HEK293 (cell line): ENCODE data around the gene COMMD6.

Experiments
- CTCF ChIA-PET: fragments of 350-600 bp; formaldehyde crosslinking; extraction: SDS; loops from one replicate; lab custom pipeline; 2021; ENCODE audit warnings: antibody characterized with exemption; lab: Yijun Ruan, JAX
- POLR2A ChIA-PET: fragments of 300-600 bp; formaldehyde crosslinking; extraction: SDS; loops from one replicate; lab custom pipeline; 2020; ENCODE audit warnings: antibody characterized with exemption, inconsistent platforms; lab: Yijun Ruan, JAX
- H3K27ac ChIP-seq: fragments of 200-500 bp; sonication (Bioruptor generic); 2 replicates; pipeline ENCODE4 v1.5.1; 2014; ENCODE audit warnings: low read depth, low read length, control low read depth, inconsistent platforms; ENCODE audit errors: extremely low read depth
- H3K36me3 ChIP-seq, 2 experiments: fragments of 200-500 bp in 1 of 2; sonication (Bioruptor generic) in 1 of 2; 1 replicate in 1 of 2; 2 replicates in 1 of 2; pipeline ENCODE4 v1.5.1; 2014 to 2017; ENCODE audit warnings: inconsistent platforms in 2 of 2, low read length in 2 of 2; ENCODE audit not compliant: control insufficient read depth in 2 of 2, insufficient read depth in 1 of 2
- H3K4me1 ChIP-seq: fragments of 200-500 bp; sonication (Bioruptor generic); 2 replicates; pipeline ENCODE4 v1.5.1; 2014; ENCODE audit warnings: mild to moderate bottlenecking, low read length, inconsistent platforms; ENCODE audit not compliant: control insufficient read depth, insufficient read depth
- H3K4me3 ChIP-seq: 2 replicates; pipeline ENCODE4 v1.5.1; 2011; ENCODE audit warnings: low read depth, mild to moderate bottlenecking, control low read depth, low read length, moderate library complexity
- H3K9me3 ChIP-seq: fragments of 200-500 bp; sonication (Bioruptor generic); 2 replicates; pipeline ENCODE4 v1.5.1; 2014; ENCODE audit warnings: low read depth, low read length, inconsistent platforms; ENCODE audit not compliant: control insufficient read depth, insufficient read depth
- KLF7 ChIP-seq: fragments of 450-650 bp; formaldehyde crosslinking; IDR thresholded peaks from 2 replicates; pipeline ENCODE4 v1.5.1; 2016; ENCODE audit warnings: missing biosample characterization, missing genetic modification characterization, borderline replicate concordance
- KLF9 ChIP-seq: fragments of 450-650 bp; formaldehyde crosslinking; IDR thresholded peaks from 2 replicates; pipeline ENCODE4 v1.5.1; 2016; ENCODE audit warnings: missing biosample characterization, missing genetic modification characterization, low read depth
- MZF1 ChIP-seq: fragments of 450-650 bp; formaldehyde crosslinking; IDR thresholded peaks from 2 replicates; pipeline ENCODE4 v1.5.1; 2017; ENCODE audit warnings: missing biosample characterization, missing genetic modification characterization, borderline replicate concordance
- SP7 ChIP-seq: fragments of 450-650 bp; formaldehyde crosslinking; IDR thresholded peaks from 2 replicates; pipeline ENCODE4 v1.5.1; 2016; ENCODE audit warnings: missing biosample characterization, missing genetic modification characterization
- YY2 ChIP-seq: fragments of 450-650 bp; formaldehyde crosslinking; IDR thresholded peaks from 2 replicates; pipeline ENCODE4 v1.5.1; 2016; ENCODE audit warnings: missing biosample characterization, missing genetic modification characterization
- ZBTB1 ChIP-seq: fragments of 450-650 bp; formaldehyde crosslinking; IDR thresholded peaks from 2 replicates; pipeline ENCODE4 v1.5.1; 2016; ENCODE audit warnings: missing biosample characterization, missing genetic modification characterization
- ZEB2 ChIP-seq: fragments of 450-650 bp; formaldehyde crosslinking; IDR thresholded peaks from 2 replicates; pipeline ENCODE4 v1.5.1; 2016; ENCODE audit warnings: missing biosample characterization, missing genetic modification characterization
- ZFP3 ChIP-seq: fragments of 450-650 bp; formaldehyde crosslinking; IDR thresholded peaks from 2 replicates; pipeline ENCODE4 v1.5.1; 2016; ENCODE audit warnings: low read depth, missing biosample characterization, missing genetic modification characterization
- ZNF132 ChIP-seq: fragments of 450-650 bp; formaldehyde crosslinking; IDR thresholded peaks from 2 replicates; pipeline ENCODE4 v1.5.1; 2017; ENCODE audit warnings: missing biosample characterization, missing genetic modification characterization, borderline replicate concordance
- ZNF169 ChIP-seq: fragments of 450-650 bp; formaldehyde crosslinking; IDR thresholded peaks from 2 replicates; pipeline ENCODE4 v1.5.1; 2016; ENCODE audit warnings: missing biosample characterization, missing genetic modification characterization
- ZNF174 ChIP-seq: fragments of 450-650 bp; formaldehyde crosslinking; IDR thresholded peaks from 2 replicates; pipeline ENCODE4 v1.5.0; 2017; ENCODE audit warnings: missing biosample characterization, mild to moderate bottlenecking, missing genetic modification characterization
- ZNF184 ChIP-seq: fragments of 450-650 bp; IDR thresholded peaks from 2 replicates; pipeline ENCODE4 v1.5.1; 2018; ENCODE audit warnings: missing biosample characterization, mild to moderate bottlenecking, missing genetic modification characterization
- ZNF2 ChIP-seq: fragments of 450-650 bp; formaldehyde crosslinking; IDR thresholded peaks from 2 replicates; pipeline ENCODE4 v1.5.1; 2016; ENCODE audit warnings: missing biosample characterization, missing genetic modification characterization
- ZNF214 ChIP-seq: fragments of 450-650 bp; formaldehyde crosslinking; IDR thresholded peaks from 2 replicates; pipeline ENCODE4 v1.5.1; 2017; ENCODE audit warnings: missing biosample characterization, mild to moderate bottlenecking, missing genetic modification characterization, borderline replicate concordance
- ZNF292 ChIP-seq: fragments of 450-650 bp; formaldehyde crosslinking; IDR thresholded peaks from 2 replicates; pipeline ENCODE4 v1.5.1; 2016; ENCODE audit warnings: low read depth, missing biosample characterization, missing genetic modification characterization, borderline replicate concordance
- ZNF302 ChIP-seq: fragments of 450-650 bp; formaldehyde crosslinking; IDR thresholded peaks from 2 replicates; pipeline ENCODE4 v1.5.1; 2016; ENCODE audit warnings: missing biosample characterization, missing genetic modification characterization, low read depth
- ZNF549 ChIP-seq: fragments of 450-650 bp; IDR thresholded peaks from 2 replicates; pipeline ENCODE4 v1.5.1; 2018; ENCODE audit warnings: missing biosample characterization, missing genetic modification characterization, mild to moderate bottlenecking, inconsistent platforms, moderate library complexity
- ZNF654 ChIP-seq: fragments of 450-650 bp; formaldehyde crosslinking; IDR thresholded peaks from 2 replicates; pipeline ENCODE4 v1.5.1; 2016; ENCODE audit warnings: low read depth, missing biosample characterization, missing genetic modification characterization
- ZNF791 ChIP-seq: fragments of 450-650 bp; formaldehyde crosslinking; IDR thresholded peaks from 2 replicates; pipeline ENCODE4 v1.5.1; 2016; ENCODE audit warnings: missing biosample characterization, missing genetic modification characterization
- ZSCAN23 ChIP-seq: fragments of 450-650 bp; formaldehyde crosslinking; IDR thresholded peaks from 2 replicates; pipeline ENCODE4 v1.5.1; 2016; ENCODE audit warnings: missing biosample characterization, missing genetic modification characterization
- ZSCAN30 ChIP-seq: fragments of 450-650 bp; IDR thresholded peaks from 2 replicates; pipeline ENCODE4 v1.5.1; 2018; ENCODE audit warnings: missing biosample characterization, mild to moderate bottlenecking, missing genetic modification characterization, moderate library complexity
- TF ChIP-seq, protein P1 (sequence below): fragments of 450-650 bp; formaldehyde crosslinking; IDR thresholded peaks from 2 replicates; pipeline ENCODE4 v1.5.1; 2016; ENCODE audit warnings: missing biosample characterization, missing genetic modification characterization
- TF ChIP-seq, protein P2 (sequence below): fragments of 450-650 bp; formaldehyde crosslinking; IDR thresholded peaks from 2 replicates; pipeline ENCODE4 v1.5.1; 2016; ENCODE audit warnings: missing biosample characterization, missing genetic modification characterization
- TF ChIP-seq, protein P3 (sequence below): fragments of 450-650 bp; formaldehyde crosslinking; IDR thresholded peaks from 2 replicates; pipeline ENCODE4 v1.5.1; 2016; ENCODE audit warnings: missing biosample characterization, missing genetic modification characterization
- TF ChIP-seq, protein P4 (sequence below): fragments of 450-650 bp; formaldehyde crosslinking; IDR thresholded peaks from 2 replicates; pipeline ENCODE4 v1.5.1; 2017; ENCODE audit warnings: missing biosample characterization, missing genetic modification characterization

The COMMD6 gene

DNA sequence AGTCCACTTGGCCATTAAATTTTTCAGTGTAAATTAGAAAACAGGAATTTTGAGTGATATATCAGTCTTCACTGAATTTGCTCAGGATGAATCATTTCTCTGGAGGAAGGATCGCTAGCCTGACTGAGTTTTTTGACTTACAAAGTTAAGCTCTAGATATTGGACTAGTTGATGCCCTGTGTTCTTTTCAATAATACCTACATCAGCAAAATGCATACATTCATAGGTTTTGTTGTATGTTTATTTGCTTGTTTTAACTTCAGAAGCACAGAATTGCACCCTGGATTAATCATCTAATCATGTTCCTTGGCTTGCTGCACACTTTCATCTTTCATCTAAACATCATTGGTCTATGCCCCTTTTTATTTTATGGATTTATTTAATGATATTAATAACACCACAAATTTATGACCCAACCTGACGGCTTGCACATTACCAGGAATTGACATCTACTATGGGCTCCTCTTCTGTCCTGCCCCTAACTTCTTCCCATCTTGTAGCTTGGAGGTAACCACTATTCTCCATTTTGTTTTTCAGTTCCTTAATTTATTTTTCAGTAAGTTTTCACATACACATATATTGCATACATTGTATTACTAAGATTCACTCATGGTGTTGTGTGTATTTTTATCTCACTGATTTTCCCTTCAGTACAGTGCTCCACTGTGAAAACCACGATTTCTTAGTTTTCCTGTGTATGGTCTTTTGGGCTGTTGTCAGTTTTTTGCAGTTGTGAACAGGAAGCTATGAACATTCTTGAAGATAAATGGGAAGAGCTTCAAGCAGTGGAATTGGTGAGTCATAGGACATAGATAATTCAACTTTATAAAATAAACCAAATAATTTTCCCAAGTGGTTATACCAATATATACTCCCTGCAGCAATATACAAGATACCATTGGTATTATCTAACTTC, 23.3 kb downstream of the COMMD6 start:
- no peak overlapping the region for H3K27ac ChIP-seq
- TF ChIP-seq, protein P1, sequence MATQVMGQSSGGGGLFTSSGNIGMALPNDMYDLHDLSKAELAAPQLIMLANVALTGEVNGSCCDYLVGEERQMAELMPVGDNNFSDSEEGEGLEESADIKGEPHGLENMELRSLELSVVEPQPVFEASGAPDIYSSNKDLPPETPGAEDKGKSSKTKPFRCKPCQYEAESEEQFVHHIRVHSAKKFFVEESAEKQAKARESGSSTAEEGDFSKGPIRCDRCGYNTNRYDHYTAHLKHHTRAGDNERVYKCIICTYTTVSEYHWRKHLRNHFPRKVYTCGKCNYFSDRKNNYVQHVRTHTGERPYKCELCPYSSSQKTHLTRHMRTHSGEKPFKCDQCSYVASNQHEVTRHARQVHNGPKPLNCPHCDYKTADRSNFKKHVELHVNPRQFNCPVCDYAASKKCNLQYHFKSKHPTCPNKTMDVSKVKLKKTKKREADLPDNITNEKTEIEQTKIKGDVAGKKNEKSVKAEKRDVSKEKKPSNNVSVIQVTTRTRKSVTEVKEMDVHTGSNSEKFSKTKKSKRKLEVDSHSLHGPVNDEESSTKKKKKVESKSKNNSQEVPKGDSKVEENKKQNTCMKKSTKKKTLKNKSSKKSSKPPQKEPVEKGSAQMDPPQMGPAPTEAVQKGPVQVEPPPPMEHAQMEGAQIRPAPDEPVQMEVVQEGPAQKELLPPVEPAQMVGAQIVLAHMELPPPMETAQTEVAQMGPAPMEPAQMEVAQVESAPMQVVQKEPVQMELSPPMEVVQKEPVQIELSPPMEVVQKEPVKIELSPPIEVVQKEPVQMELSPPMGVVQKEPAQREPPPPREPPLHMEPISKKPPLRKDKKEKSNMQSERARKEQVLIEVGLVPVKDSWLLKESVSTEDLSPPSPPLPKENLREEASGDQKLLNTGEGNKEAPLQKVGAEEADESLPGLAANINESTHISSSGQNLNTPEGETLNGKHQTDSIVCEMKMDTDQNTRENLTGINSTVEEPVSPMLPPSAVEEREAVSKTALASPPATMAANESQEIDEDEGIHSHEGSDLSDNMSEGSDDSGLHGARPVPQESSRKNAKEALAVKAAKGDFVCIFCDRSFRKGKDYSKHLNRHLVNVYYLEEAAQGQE (tag by site-specific recombination): no peak
- TF ChIP-seq ZNF214 (tag by site-specific recombination) (no peak), ZBTB1 (no peak), KLF9 (tag by site-specific recombination) (no peak), ZNF169 (no peak), ZSCAN23 (no peak)
- TF ChIP-seq, protein P2, sequence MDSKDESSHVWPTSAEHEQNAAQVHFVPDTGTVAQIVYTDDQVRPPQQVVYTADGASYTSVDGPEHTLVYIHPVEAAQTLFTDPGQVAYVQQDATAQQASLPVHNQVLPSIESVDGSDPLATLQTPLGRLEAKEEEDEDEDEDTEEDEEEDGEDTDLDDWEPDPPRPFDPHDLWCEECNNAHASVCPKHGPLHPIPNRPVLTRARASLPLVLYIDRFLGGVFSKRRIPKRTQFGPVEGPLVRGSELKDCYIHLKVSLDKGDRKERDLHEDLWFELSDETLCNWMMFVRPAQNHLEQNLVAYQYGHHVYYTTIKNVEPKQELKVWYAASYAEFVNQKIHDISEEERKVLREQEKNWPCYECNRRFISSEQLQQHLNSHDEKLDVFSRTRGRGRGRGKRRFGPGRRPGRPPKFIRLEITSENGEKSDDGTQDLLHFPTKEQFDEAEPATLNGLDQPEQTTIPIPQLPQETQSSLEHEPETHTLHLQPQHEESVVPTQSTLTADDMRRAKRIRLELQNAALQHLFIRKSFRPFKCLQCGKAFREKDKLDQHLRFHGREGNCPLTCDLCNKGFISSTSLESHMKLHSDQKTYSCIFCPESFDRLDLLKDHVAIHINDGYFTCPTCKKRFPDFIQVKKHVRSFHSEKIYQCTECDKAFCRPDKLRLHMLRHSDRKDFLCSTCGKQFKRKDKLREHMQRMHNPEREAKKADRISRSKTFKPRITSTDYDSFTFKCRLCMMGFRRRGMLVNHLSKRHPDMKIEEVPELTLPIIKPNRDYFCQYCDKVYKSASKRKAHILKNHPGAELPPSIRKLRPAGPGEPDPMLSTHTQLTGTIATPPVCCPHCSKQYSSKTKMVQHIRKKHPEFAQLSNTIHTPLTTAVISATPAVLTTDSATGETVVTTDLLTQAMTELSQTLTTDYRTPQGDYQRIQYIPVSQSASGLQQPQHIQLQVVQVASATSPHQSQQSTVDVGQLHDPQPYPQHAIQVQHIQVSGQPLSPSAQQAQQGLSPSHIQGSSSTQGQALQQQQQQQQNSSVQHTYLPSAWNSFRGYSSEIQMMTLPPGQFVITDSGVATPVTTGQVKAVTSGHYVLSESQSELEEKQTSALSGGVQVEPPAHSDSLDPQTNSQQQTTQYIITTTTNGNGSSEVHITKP: no peak
- H3K36me3 ChIP-seq: no peaks in the 10 kb centered on the region
- no peaks in the 10 kb centered on the region for H3K4me1 ChIP-seq
- ChIA-PET POLR2A (no interaction called here), CTCF (interaction anchor here (0.6 kb wide), 1 partner anchor 13 kb away, joined by 3 read pairs; no protein-coding TSS in a partner anchor)
- no peaks in the 10 kb centered on the region for H3K9me3 ChIP-seq
- H3K4me3 ChIP-seq: no peak overlapping the region

DNA sequence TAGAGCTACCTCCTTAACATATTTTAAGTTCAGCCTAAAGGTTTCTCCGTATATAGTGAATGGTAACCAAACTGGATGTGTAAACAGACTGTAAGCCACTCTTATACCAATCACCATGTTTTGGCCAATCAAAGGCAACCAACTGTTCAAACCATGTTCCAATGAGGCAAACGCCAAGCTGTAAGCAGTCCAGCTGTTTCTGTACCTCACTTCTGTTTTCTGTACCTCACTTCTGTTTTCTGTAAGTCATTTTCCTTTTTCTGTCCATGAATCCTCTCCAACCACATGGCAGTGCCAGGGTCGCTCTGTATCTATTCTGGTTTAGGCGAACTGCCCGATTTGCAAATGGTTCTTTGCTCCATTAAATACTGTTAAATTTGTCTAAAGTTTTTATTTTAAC, 24.4 kb downstream of the COMMD6 start:
- Histone ChIP-seq H3K4me3 (no peak overlapping the region), H3K4me1 (no peaks in the 10 kb centered on the region), H3K9me3 (no peaks in the 10 kb centered on the region), H3K27ac (no peak overlapping the region), H3K36me3 (no peaks in the 10 kb centered on the region)
- no peak for TF ChIP-seq ZNF549 (tag by site-specific recombination)
- TF ChIP-seq ZNF302: no peak
- no peak for TF ChIP-seq MZF1 (tag by site-specific recombination)
- TF ChIP-seq ZNF132 (tag by site-specific recombination): no peak
- TF ChIP-seq ZNF184 (tag by site-specific recombination): no peak
- TF ChIP-seq SP7 (tag by site-specific recombination): no peak
- TF ChIP-seq, protein P3, sequence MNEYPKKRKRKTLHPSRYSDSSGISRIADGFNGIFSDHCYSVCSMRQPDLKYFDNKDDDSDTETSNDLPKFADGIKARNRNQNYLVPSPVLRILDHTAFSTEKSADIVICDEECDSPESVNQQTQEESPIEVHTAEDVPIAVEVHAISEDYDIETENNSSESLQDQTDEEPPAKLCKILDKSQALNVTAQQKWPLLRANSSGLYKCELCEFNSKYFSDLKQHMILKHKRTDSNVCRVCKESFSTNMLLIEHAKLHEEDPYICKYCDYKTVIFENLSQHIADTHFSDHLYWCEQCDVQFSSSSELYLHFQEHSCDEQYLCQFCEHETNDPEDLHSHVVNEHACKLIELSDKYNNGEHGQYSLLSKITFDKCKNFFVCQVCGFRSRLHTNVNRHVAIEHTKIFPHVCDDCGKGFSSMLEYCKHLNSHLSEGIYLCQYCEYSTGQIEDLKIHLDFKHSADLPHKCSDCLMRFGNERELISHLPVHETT: no peak
- no peak for TF ChIP-seq ZFP3
- no peak for TF ChIP-seq YY2
- no peak for TF ChIP-seq ZSCAN30 (tag by site-specific recombination)
- TF ChIP-seq ZNF791: no peak
- TF ChIP-seq, protein P4, sequence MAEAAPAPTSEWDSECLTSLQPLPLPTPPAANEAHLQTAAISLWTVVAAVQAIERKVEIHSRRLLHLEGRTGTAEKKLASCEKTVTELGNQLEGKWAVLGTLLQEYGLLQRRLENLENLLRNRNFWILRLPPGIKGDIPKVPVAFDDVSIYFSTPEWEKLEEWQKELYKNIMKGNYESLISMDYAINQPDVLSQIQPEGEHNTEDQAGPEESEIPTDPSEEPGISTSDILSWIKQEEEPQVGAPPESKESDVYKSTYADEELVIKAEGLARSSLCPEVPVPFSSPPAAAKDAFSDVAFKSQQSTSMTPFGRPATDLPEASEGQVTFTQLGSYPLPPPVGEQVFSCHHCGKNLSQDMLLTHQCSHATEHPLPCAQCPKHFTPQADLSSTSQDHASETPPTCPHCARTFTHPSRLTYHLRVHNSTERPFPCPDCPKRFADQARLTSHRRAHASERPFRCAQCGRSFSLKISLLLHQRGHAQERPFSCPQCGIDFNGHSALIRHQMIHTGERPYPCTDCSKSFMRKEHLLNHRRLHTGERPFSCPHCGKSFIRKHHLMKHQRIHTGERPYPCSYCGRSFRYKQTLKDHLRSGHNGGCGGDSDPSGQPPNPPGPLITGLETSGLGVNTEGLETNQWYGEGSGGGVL (tag by site-specific recombination): no peak
- no peak for TF ChIP-seq KLF7 (tag by site-specific recombination)
- TF ChIP-seq ZEB2 (tag by site-specific recombination): no peak
- no peak for TF ChIP-seq ZNF174 (tag by site-specific recombination)
- no peak for TF ChIP-seq ZNF654 (tag by site-specific recombination)
- TF ChIP-seq ZNF292: no peak
- no peak for TF ChIP-seq ZNF2 (tag by site-specific recombination)
- CTCF ChIA-PET: interaction anchor here (0.6 kb wide), 1 partner anchor 1490 kb away, joined by 3 read pairs; no protein-coding TSS in a partner anchor
- POLR2A ChIA-PET: no interaction called here
